ENCODE measurements around the gene ABCB10. TPM values are rescaled to one million over a fixed set of nuclear protein-coding genes. Genes with fewer than 3 reads are reported as not detected.

The ABCB10 gene
- total RNA-seq, 1 experiment from 2014 or later = 13.8 TPM

GRCh38 chr1:229536982-229537381, 21.5 kb downstream of the ABCB10 start:
- Histone ChIP-seq H3K9me3 (ENCODE audit: control insufficient read depth, low read depth, low read length) (no peaks in the 10 kb centered on the region), H4K20me1 (ENCODE audit: control insufficient read depth, insufficient read depth, insufficient read length) (no peaks in the 10 kb centered on the region), H2BK120ac (ENCODE audit: low read depth, low read length, poor library complexity, severe bottlenecking) (no peak overlapping the region), H2BK20ac (ENCODE audit: low read depth, low read length, poor library complexity, severe bottlenecking) (no peak overlapping the region), H2BK5ac (ENCODE audit: insufficient read length, low read length) (no peak overlapping the region), H3K4ac (ENCODE audit: low read depth, low read length) (no peak overlapping the region), H4K8ac (replicated peaks; ENCODE audit: insufficient read length, low read depth, low read length) (no peak overlapping the region), H4K5ac (ENCODE audit: insufficient read length, low read depth, low read length) (no peak overlapping the region), H3K23ac (ENCODE audit: insufficient read length, low read depth, low read length) (no peak overlapping the region), H4K91ac (ENCODE audit: insufficient read length, low read depth, low read length) (no peak overlapping the region), H3T11ph (ENCODE audit: low read length) (no peak overlapping the region), H3K18ac (ENCODE audit: insufficient read length, low read depth, low read length) (no peak overlapping the region), H3K23me2 (ENCODE audit: insufficient read length, low read depth, low read length, poor library complexity, severe bottlenecking) (no peaks in the 10 kb centered on the region), H2BK12ac (ENCODE audit: insufficient read length, low read depth, low read length) (no peak overlapping the region), H2BK15ac (ENCODE audit: low read depth, low read length) (no peak overlapping the region), H3K79me2 (ENCODE audit: insufficient read depth, low read length) (no peaks in the 10 kb centered on the region), H2AK5ac (ENCODE audit: insufficient read length, low read length) (no peak overlapping the region), H3K27ac (ENCODE audit: insufficient read length, low read depth, low read length) (no peak overlapping the region), H3K14ac (ENCODE audit: insufficient read depth, low read length) (no peak overlapping the region), H3K56ac (ENCODE audit: insufficient read length, low read depth, low read length) (no peak overlapping the region), H3K4me1 (ENCODE audit: insufficient read depth, low read length) (no peaks in the 10 kb centered on the region), H3K79me1 (ENCODE audit: insufficient read depth, low read depth, low read length, poor library complexity, severe bottlenecking) (no peaks in the 10 kb centered on the region), H2AFZ (ENCODE audit: low read length) (no peak overlapping the region), H3K9ac (ENCODE audit: extremely low read depth, insufficient read length, low read length) (no peak overlapping the region), H3K27me3 (ENCODE audit: insufficient read depth, low read length) (no peaks in the 10 kb centered on the region), H3K4me2 (ENCODE audit: insufficient read depth, insufficient read length, low read length) (no peak overlapping the region)
- no peak overlapping the region for H3K27ac Mint-ChIP-seq
- H3K4me1 Mint-ChIP-seq = no peaks in the 10 kb centered on the region
- no peaks in the 10 kb centered on the region for H3K27me3 Mint-ChIP-seq (ENCODE audit: low read depth)
- H3K36me3 Mint-ChIP-seq (ENCODE audit: insufficient read depth in 1 of 3, low read depth in 3 of 3) = peaks cover 6 to 59% (median 53%) of the 10 kb centered on the region in 3 experiments; a peak in 6 of 7 replicates
- no peaks in the 10 kb centered on the region for H3K9me3 Mint-ChIP-seq
- no peak for DNase-seq
- TF ChIP-seq, protein P1, sequence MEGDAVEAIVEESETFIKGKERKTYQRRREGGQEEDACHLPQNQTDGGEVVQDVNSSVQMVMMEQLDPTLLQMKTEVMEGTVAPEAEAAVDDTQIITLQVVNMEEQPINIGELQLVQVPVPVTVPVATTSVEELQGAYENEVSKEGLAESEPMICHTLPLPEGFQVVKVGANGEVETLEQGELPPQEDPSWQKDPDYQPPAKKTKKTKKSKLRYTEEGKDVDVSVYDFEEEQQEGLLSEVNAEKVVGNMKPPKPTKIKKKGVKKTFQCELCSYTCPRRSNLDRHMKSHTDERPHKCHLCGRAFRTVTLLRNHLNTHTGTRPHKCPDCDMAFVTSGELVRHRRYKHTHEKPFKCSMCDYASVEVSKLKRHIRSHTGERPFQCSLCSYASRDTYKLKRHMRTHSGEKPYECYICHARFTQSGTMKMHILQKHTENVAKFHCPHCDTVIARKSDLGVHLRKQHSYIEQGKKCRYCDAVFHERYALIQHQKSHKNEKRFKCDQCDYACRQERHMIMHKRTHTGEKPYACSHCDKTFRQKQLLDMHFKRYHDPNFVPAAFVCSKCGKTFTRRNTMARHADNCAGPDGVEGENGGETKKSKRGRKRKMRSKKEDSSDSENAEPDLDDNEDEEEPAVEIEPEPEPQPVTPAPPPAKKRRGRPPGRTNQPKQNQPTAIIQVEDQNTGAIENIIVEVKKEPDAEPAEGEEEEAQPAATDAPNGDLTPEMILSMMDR (conservative IDR thresholded peaks at IDR 0.05) = no peak
- peak overlapping the region in 1 of 2 experiments; percentile 32; a peak in 1 of 5 replicates for H3K4me3 Mint-ChIP-seq

Data from H9 (cell line).